H9 (cell line): ENCODE measurements around the gene TACC2. TPM values are rescaled to one million over a fixed set of nuclear protein-coding genes. Genes with fewer than 3 reads are reported as not detected.

Experiments used
- DNase-seq: peaks from one replicate; pipeline ENCODE4 v3.0.0-alpha.2; 2017
- H2AFZ ChIP-seq: one replicate; pipeline ENCODE4 v1.6.1; 2013; ENCODE audit warnings: mild to moderate bottlenecking, low read length, control low read depth, moderate library complexity
- H2AK5ac ChIP-seq: 2 replicates; pipeline ENCODE4 v1.6.1; 2013; ENCODE audit warnings: low read length, control low read depth, mixed read lengths; ENCODE audit not compliant: insufficient read length
- H2BK120ac ChIP-seq: one replicate; pipeline ENCODE4 v1.6.1; 2013; ENCODE audit warnings: low read depth, mild to moderate bottlenecking, low read length, control low read depth, inconsistent platforms; ENCODE audit not compliant: poor library complexity, severe bottlenecking
- H2BK12ac ChIP-seq: 2 replicates; pipeline ENCODE4 v1.6.1; 2013; ENCODE audit warnings: low read length, control low read depth, mixed read lengths, low read depth; ENCODE audit not compliant: insufficient read length
- H2BK15ac ChIP-seq: 2 replicates; pipeline ENCODE4 v1.6.1; 2013; ENCODE audit warnings: low read depth, low read length, control low read depth
- H2BK20ac ChIP-seq: one replicate; pipeline ENCODE4 v1.6.1; 2013; ENCODE audit warnings: low read depth, mild to moderate bottlenecking, low read length, control low read depth, inconsistent platforms; ENCODE audit not compliant: poor library complexity, severe bottlenecking
- H2BK5ac ChIP-seq: 2 replicates; pipeline ENCODE4 v1.6.1; 2013; ENCODE audit warnings: low read length, control low read depth, mixed read lengths; ENCODE audit not compliant: insufficient read length
- H3K14ac ChIP-seq: 2 replicates; pipeline ENCODE4 v1.6.1; 2013; ENCODE audit warnings: low read length, control low read depth; ENCODE audit not compliant: insufficient read depth
- H3K18ac ChIP-seq: 2 replicates; pipeline ENCODE4 v1.6.1; 2013; ENCODE audit warnings: low read depth, mild to moderate bottlenecking, mixed read lengths, low read length, control low read depth; ENCODE audit not compliant: insufficient read length
- H3K23ac ChIP-seq: 2 replicates; pipeline ENCODE4 v1.6.1; 2013; ENCODE audit warnings: low read length, control low read depth, mixed read lengths, low read depth; ENCODE audit not compliant: insufficient read length
- H3K23me2 ChIP-seq: 2 replicates; pipeline ENCODE4 v1.6.1; 2013; ENCODE audit warnings: low read depth, mild to moderate bottlenecking, mixed read lengths, low read length, control low read depth; ENCODE audit not compliant: insufficient read length, poor library complexity, severe bottlenecking
- H3K27ac ChIP-seq: 2 replicates; pipeline ENCODE4 v1.5.1; 2013; ENCODE audit warnings: low read length, control low read depth, mixed read lengths, low read depth; ENCODE audit not compliant: insufficient read length
- H3K27me3 ChIP-seq: 2 replicates; pipeline ENCODE4 v1.6.1; 2013; ENCODE audit warnings: low read length, control low read depth, inconsistent platforms; ENCODE audit not compliant: insufficient read depth
- H3K4ac ChIP-seq: 2 replicates; pipeline ENCODE4 v1.6.1; 2013; ENCODE audit warnings: low read depth, mild to moderate bottlenecking, control low read depth, inconsistent platforms, low read length, moderate library complexity
- H3K4me1 ChIP-seq: 2 replicates; pipeline ENCODE4 v1.6.1; 2013; ENCODE audit warnings: low read length, control low read depth, inconsistent platforms; ENCODE audit not compliant: insufficient read depth
- H3K4me2 ChIP-seq: 2 replicates; pipeline ENCODE4 v1.6.1; 2013; ENCODE audit warnings: low read length, control low read depth, mixed read lengths; ENCODE audit not compliant: insufficient read length, insufficient read depth
- H3K56ac ChIP-seq: 2 replicates; pipeline ENCODE4 v1.6.1; 2013; ENCODE audit warnings: low read depth, mild to moderate bottlenecking, mixed read lengths, low read length, control low read depth; ENCODE audit not compliant: insufficient read length
- H3K79me1 ChIP-seq: 2 replicates; pipeline ENCODE4 v1.6.1; 2013; ENCODE audit warnings: low read depth, mild to moderate bottlenecking, moderate library complexity, low read length, control low read depth, inconsistent platforms; ENCODE audit not compliant: insufficient read depth, poor library complexity, severe bottlenecking
- H3K79me2 ChIP-seq: 2 replicates; pipeline ENCODE4 v1.6.1; 2013; ENCODE audit warnings: low read length, control low read depth, inconsistent platforms; ENCODE audit not compliant: insufficient read depth
- H3K9ac ChIP-seq: 2 replicates; pipeline ENCODE4 v1.6.1; 2013; ENCODE audit warnings: low read length, control low read depth, mixed read lengths; ENCODE audit not compliant: insufficient read length; ENCODE audit errors: extremely low read depth
- H3K9me3 ChIP-seq: one replicate; pipeline ENCODE4 v1.6.1; 2013; ENCODE audit warnings: low read depth, low read length, inconsistent platforms; ENCODE audit not compliant: control insufficient read depth
- H3T11ph ChIP-seq: one replicate; pipeline ENCODE4 v1.6.1; 2013; ENCODE audit warnings: mild to moderate bottlenecking, low read length, control low read depth, inconsistent platforms
- H4K20me1 ChIP-seq: one replicate; pipeline ENCODE4 v1.6.1; 2013; ENCODE audit not compliant: control insufficient read depth, insufficient read length, insufficient read depth
- H4K5ac ChIP-seq: 2 replicates; pipeline ENCODE4 v1.6.1; 2013; ENCODE audit warnings: low read depth, mild to moderate bottlenecking, mixed read lengths, low read length, control low read depth; ENCODE audit not compliant: insufficient read length
- H4K8ac ChIP-seq: replicated peaks from 2 replicates; pipeline ENCODE4 v1.6.1; 2013; ENCODE audit warnings: low read length, control low read depth, mixed read lengths, low read depth; ENCODE audit not compliant: insufficient read length
- H4K91ac ChIP-seq: 2 replicates; pipeline ENCODE4 v1.6.1; 2013; ENCODE audit warnings: low read depth, mild to moderate bottlenecking, moderate library complexity, mixed read lengths, low read length, control low read depth; ENCODE audit not compliant: insufficient read length
- H3K27ac Mint-ChIP-seq, 3 experiments: 2 replicates in 2 of 3; 3 replicates in 1 of 3; pipeline ENCODE4 v1.8.0; 2020 to 2021; ENCODE audit warnings: mixed read lengths in 3 of 3, mild to moderate bottlenecking in 1 of 3, moderate library complexity in 1 of 3
- H3K27me3 Mint-ChIP-seq: 2 replicates; pipeline ENCODE4 v1.8.0; 2021; ENCODE audit warnings: low read depth, mild to moderate bottlenecking, moderate library complexity, mixed read lengths
- H3K36me3 Mint-ChIP-seq, 3 experiments: 2 replicates in 2 of 3; 3 replicates in 1 of 3; pipeline ENCODE4 v1.8.0; 2020 to 2021; ENCODE audit warnings: low read depth in 3 of 3, mixed read lengths in 3 of 3; ENCODE audit not compliant: insufficient read depth in 1 of 3
- H3K4me1 Mint-ChIP-seq, 2 experiments: 2 replicates each; pipeline ENCODE4 v1.8.0; 2020; ENCODE audit warnings: mixed read lengths in 2 of 2
- H3K4me3 Mint-ChIP-seq, 2 experiments: 2 replicates in 1 of 2; 3 replicates in 1 of 2; pipeline ENCODE4 v1.8.0; 2020 to 2021; ENCODE audit warnings: mild to moderate bottlenecking in 2 of 2, mixed read lengths in 2 of 2, moderate library complexity in 1 of 2
- H3K9me3 Mint-ChIP-seq, 2 experiments: 2 replicates in 1 of 2; 3 replicates in 1 of 2; pipeline ENCODE4 v1.8.0; 2020; ENCODE audit warnings: mild to moderate bottlenecking in 2 of 2, mixed read lengths in 2 of 2, moderate library complexity in 1 of 2
- CTCF ChIP-seq: fragments of 200-600 bp; sonication (generic); conservative IDR thresholded peaks from 3 replicates; pipeline ENCODE4 v1.8.0; 2021; ENCODE audit warnings: antibody characterized with exemption, mild to moderate bottlenecking
- WGBS: extraction: QIAGEN DNeasy Blood & Tissue Kit; methylation state at CpG from one replicate; pipeline ENCODE4 v1.1.7; 2013; ENCODE audit warnings: missing lambda C conversion rate, low lambda C conversion rate, mixed read lengths; ENCODE audit not compliant: insufficient read length; ENCODE audit errors: extremely low coverage; 5-methylcytosine and 5-hydroxymethylcytosine counted together
- total RNA-seq: library from RNA; stranded (reverse); gene quantifications from 2 replicates; pipeline ENCODE4 v1.2.1, GENCODE V29; 2021

The TACC2 gene
- total RNA-seq, 1 experiment from 2014 or later = 58.1 TPM

DNA sequence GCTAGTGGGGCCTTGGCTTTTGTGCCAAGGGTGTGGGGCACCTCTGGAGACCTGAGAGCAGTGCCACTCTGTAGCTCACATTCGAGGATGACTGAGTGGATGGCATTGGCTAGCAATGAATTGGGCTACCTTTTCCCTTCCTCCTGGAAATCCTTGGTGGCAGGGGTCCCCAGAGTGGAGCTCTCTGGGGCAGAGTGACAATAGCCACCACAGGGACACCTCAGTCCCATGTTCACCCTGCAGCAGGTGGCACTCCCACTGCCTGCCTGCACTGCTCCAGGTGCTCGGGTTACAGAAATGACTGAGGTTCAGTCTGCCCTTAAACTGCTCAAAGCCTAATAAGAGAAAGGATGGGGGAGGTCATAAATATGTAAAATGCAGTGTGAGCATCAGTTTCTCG lies 300.0 kb downstream of the TACC2 start:
- Mint-ChIP-seq H3K4me1 (peaks cover 17% of the 10 kb centered on the region in 2 experiments), H3K27ac (no peak overlapping the region), H3K9me3 (no peaks in the 10 kb centered on the region), H3K4me3 (no peak overlapping the region), H3K27me3 (peaks cover 1% of the 10 kb centered on the region), H3K36me3 (no peaks in the 10 kb centered on the region; a peak in 1 of 7 replicates)
- Histone ChIP-seq H2AFZ (no peak overlapping the region), H3K56ac (no peak overlapping the region), H2BK20ac (no peak overlapping the region), H2BK5ac (no peak overlapping the region), H3K27me3 (no peaks in the 10 kb centered on the region), H3K23me2 (no peaks in the 10 kb centered on the region), H2BK15ac (no peak overlapping the region; the same call in 1 of the 2 replicates), H3K23ac (no peak overlapping the region), H2BK120ac (no peak overlapping the region), H2AK5ac (no peak overlapping the region), H4K91ac (no peak overlapping the region), H3K4me1 (no peaks in the 10 kb centered on the region), H3K9me3 (no peaks in the 10 kb centered on the region), H3K27ac (no peak overlapping the region), H3T11ph (no peak overlapping the region), H4K5ac (no peak overlapping the region), H3K4me2 (no peak overlapping the region), H2BK12ac (no peak overlapping the region), H3K79me2 (no peaks in the 10 kb centered on the region), H3K9ac (no peak overlapping the region), H3K79me1 (no peaks in the 10 kb centered on the region), H3K4ac (no peak overlapping the region), H4K8ac (no peak overlapping the region), H3K18ac (no peak overlapping the region), H4K20me1 (no peaks in the 10 kb centered on the region), H3K14ac (no peak overlapping the region; the same call in 1 of the 2 replicates)
- no peak for DNase-seq
- no CpG with 5 or more reads among the region's 3 CpGs for WGBS
- no peak for TF ChIP-seq CTCF
